Measurements from ENCODE around the gene ADGRG1.

- TF ChIP-seq EZH2 (optimal IDR thresholded peaks at IDR 0.05; ENCODE audit: low read depth, low read length) (no peak), CTCF (IDR thresholded peaks at IDR 0.05; ENCODE audit: low read length) (no peak), EZH2phosphoT487 (IDR thresholded peaks at IDR 0.05; ENCODE audit: low read length) (no peak)
Observed at GRCh38 chr16:57628008-57628781, at the start of gene ADGRG1.
